MCF 10A (cell line): Measurements from ENCODE around the gene PRKACG. TPM values are rescaled to one million over a fixed set of nuclear protein-coding genes. Genes with fewer than 3 reads are reported as not detected.

Source experiments
- BruUV-seq: library from RNA; stranded (reverse); fragments of 400-500 nt; replicated peaks from 2 replicates; lab custom pipeline; 2021; lab: Mats Ljungman, UMichigan
- CTCF ChIA-PET: fragments of 300-600 bp; sonication (Branson Sonifier 250); formaldehyde crosslinking; extraction: SDS; loops from one replicate; lab custom pipeline; 2021; ENCODE audit warnings: antibody characterized with exemption, inconsistent platforms; lab: Yijun Ruan, JAX
- POLR2A ChIA-PET: fragments of 300-600, 350-650 bp; sonication (Branson Sonifier 250); formaldehyde crosslinking; extraction: SDS; loops from one replicate; lab custom pipeline; 2020; ENCODE audit warnings: antibody characterized with exemption, inconsistent platforms; lab: Yijun Ruan, JAX
- DNase-seq: peaks from one replicate; pipeline ENCODE4 v3.0.0-alpha.2; 2018; ENCODE audit not compliant: unreplicated experiment
- H3K27ac Mint-ChIP-seq: one replicate; pipeline ENCODE4 v1.8.0; 2022; ENCODE audit warnings: mild to moderate bottlenecking, low read depth, mixed read lengths; ENCODE audit not compliant: unreplicated experiment
- H3K27me3 Mint-ChIP-seq: one replicate; pipeline ENCODE4 v1.8.0; 2022; ENCODE audit warnings: mixed read lengths; ENCODE audit not compliant: insufficient read depth, unreplicated experiment
- H3K36me3 Mint-ChIP-seq: one replicate; pipeline ENCODE4 v1.8.0; 2022; ENCODE audit warnings: mild to moderate bottlenecking, moderate library complexity, mixed read lengths; ENCODE audit not compliant: insufficient read depth, unreplicated experiment
- H3K4me1 Mint-ChIP-seq: one replicate; pipeline ENCODE4 v1.8.0; 2022; ENCODE audit warnings: mixed read lengths; ENCODE audit not compliant: insufficient read depth, unreplicated experiment
- H3K4me3 Mint-ChIP-seq: one replicate; pipeline ENCODE4 v1.8.0; 2022; ENCODE audit warnings: mild to moderate bottlenecking, moderate library complexity, mixed read lengths; ENCODE audit not compliant: unreplicated experiment
- H3K9me3 Mint-ChIP-seq: one replicate; pipeline ENCODE4 v1.8.0; 2022; ENCODE audit warnings: mixed read lengths; ENCODE audit not compliant: unreplicated experiment
- intact Hi-C: fragments of 100-400 bp; cut with micrococcal nuclease; formaldehyde crosslinking; loops from 2 replicates; pipeline ENCODE4 v1.14.1; 2022
- total RNA-seq: library from RNA; stranded (reverse); gene quantifications from 2 replicates; pipeline ENCODE4 v1.2.3, GENCODE V29; 2022
- TF ChIP-seq, protein P1 (sequence below): fragments of 200-600 bp; IDR thresholded peaks from one replicate; pipeline ENCODE4 v1.8.0; 2022; ENCODE audit warnings: antibody characterized with exemption, mild to moderate bottlenecking; ENCODE audit not compliant: unreplicated experiment

PRKACG gene
- total RNA-seq, 1 experiment from 2014 or later: not detected

DNA sequence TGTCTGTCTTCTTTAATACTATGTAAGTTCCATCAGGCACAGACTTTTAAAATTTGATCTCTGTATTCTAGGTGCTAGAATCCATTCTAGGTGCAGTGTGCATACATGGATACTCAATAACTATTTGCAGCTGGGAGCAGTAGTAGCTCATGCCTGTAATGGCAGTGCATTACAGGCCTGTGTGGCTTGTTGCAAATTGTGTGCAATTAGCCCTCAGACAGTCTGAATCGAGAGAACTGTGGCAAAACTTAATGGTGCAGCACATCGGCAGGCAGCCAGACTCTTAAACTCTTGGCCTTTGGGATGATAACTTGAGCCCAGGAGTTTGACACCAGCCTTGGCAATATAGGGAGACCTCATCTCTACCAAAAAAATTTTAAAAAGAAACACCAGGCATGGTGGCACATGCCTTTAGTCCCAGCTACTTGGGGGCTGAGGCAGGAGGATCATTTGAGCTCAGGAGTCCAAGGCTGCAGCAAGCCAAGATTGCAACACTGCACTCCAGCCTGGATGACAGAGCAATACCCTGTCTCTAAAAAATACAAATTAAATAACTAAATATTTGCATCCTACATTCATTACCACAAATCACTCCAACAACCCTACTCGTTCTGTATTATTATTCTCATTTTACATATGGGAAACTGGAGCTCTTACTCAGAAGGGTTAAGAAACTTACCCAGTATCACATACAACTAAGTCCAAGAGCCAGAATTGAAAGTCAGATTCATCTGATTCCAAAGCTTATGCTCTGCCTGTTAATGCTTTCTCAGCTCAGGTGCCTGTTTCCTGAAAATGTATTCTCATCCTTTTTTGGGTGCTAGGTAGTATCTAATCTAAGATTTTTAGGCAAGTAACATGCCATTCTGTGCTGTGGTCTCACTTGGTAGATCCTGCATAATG lies 30.1 kb downstream of the PRKACG start:
- intact Hi-C loops: no loop called here
- POLR2A ChIA-PET: no interaction called here
- no peaks in the 10 kb centered on the region for H3K4me1 Mint-ChIP-seq
- no peak overlapping the region for H3K27ac Mint-ChIP-seq
- peaks cover 11% of the 10 kb centered on the region for H3K27me3 Mint-ChIP-seq
- no peaks in the 10 kb centered on the region for H3K9me3 Mint-ChIP-seq
- DNase-seq: no peak
- no peak overlapping the region for H3K4me3 Mint-ChIP-seq
- TF ChIP-seq, protein P1, sequence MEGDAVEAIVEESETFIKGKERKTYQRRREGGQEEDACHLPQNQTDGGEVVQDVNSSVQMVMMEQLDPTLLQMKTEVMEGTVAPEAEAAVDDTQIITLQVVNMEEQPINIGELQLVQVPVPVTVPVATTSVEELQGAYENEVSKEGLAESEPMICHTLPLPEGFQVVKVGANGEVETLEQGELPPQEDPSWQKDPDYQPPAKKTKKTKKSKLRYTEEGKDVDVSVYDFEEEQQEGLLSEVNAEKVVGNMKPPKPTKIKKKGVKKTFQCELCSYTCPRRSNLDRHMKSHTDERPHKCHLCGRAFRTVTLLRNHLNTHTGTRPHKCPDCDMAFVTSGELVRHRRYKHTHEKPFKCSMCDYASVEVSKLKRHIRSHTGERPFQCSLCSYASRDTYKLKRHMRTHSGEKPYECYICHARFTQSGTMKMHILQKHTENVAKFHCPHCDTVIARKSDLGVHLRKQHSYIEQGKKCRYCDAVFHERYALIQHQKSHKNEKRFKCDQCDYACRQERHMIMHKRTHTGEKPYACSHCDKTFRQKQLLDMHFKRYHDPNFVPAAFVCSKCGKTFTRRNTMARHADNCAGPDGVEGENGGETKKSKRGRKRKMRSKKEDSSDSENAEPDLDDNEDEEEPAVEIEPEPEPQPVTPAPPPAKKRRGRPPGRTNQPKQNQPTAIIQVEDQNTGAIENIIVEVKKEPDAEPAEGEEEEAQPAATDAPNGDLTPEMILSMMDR: no peak
- CTCF ChIA-PET: interaction anchor here (0.6 to 1.2 kb wide), 5 partner anchors 16 to 397 kb away, joined by 3 to 7 read pairs (median 3); no protein-coding TSS in a partner anchor
- no peaks in the 10 kb centered on the region for H3K36me3 Mint-ChIP-seq
- BruUV-seq: no TSS peak

DNA sequence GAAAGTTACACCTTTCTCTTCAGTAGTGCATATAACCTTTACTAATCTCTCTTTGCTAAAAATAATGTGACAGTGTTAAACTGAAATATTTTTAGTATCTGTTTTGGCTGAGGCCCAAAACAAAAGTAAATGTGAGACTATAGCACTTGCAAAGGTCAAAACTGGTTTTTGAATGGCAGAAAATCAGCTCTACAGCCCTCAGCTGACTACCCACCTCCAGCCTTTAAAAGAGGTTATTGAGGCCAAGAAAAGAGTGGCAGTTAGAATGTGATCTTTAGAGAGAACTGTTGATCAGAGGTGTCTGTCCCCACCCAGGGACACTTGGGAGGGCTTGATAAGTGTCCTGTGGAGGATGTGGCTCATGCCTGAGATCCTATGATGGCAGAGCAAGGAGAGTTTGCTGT lies 30.9 kb downstream of the PRKACG start:
- CTCF ChIA-PET: interaction anchor here (0.6 to 0.8 kb wide), 2 partner anchors 17 to 396 kb away, joined by 3 read pairs; no protein-coding TSS in a partner anchor

DNA sequence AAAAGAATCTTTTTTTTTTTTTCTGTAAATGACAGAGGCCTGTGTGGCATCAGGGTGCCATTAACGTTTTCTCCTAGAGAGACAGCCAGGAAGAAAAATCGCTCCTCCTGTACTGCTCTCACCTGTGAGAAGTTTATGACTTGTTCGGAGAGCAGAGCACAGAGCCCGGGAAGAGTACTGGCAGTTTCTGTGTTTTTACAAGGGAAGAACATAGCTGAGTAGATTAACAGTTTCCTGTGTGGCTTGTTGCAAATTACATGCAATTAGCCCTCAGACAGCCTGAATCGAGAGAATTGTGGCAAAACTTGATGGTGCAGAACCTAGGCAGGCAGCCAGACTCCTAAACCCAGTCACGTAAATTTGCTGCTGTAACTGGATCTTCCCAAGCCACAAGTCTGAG lies 32.1 kb downstream of the PRKACG start:
- H3K27me3 Mint-ChIP-seq: peaks cover 11% of the 10 kb centered on the region
- no TSS peak for BruUV-seq
- H3K4me1 Mint-ChIP-seq: no peaks in the 10 kb centered on the region
- TF ChIP-seq, protein P1: no peak
- intact Hi-C loops: no loop called here
- H3K27ac Mint-ChIP-seq: no peak overlapping the region
- no peak overlapping the region for H3K4me3 Mint-ChIP-seq
- ChIA-PET CTCF (interaction anchor here (0.7 to 2.5 kb wide), 2 partner anchors 18 to 36 kb away, joined by 3 to 11 read pairs; no protein-coding TSS in a partner anchor), POLR2A (no interaction called here)
- no peaks in the 10 kb centered on the region for H3K9me3 Mint-ChIP-seq
- no peaks in the 10 kb centered on the region for H3K36me3 Mint-ChIP-seq
- no peak for DNase-seq

More for the DNA sequence above, 30.9 kb downstream of the PRKACG start:
- POLR2A ChIA-PET: no interaction called here
- DNase-seq: no peak
- intact Hi-C loops: no loop called here
- H3K27ac Mint-ChIP-seq: no peak overlapping the region
- BruUV-seq: no TSS peak
- H3K36me3 Mint-ChIP-seq: no peaks in the 10 kb centered on the region
- TF ChIP-seq, protein P1: no peak
- no peak overlapping the region for H3K4me3 Mint-ChIP-seq
- H3K9me3 Mint-ChIP-seq: no peaks in the 10 kb centered on the region
- no peaks in the 10 kb centered on the region for H3K4me1 Mint-ChIP-seq
- H3K27me3 Mint-ChIP-seq: peaks cover 11% of the 10 kb centered on the region

DNA sequence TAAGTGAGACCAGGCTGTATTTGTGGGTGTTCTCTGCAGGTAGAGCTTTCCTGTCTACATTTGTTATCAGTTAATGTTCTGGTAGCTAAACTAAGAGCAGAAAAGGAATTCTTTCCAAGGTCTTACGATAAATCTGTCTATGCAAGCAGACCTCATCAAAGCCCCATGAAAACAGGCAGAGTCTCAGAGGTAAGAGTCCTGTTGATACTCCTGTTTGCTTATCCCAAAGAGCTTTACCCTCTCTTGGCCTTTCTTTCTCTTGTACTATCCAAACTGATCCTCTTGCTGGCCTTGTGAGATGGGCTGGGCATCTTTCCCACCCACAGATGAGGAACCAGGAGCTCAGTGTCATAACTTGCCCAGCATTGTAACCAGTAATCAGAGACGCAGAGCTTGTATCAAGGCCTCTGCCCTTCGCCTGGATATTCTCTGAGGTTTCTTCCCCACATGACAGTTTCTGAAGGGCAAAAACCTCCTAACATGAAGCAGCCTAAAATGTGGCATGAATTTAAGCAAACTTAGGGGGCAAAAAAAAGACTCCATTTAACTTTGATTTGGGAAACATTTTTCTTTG lies 33.5 kb downstream of the PRKACG start:
- BruUV-seq: no TSS peak
- ChIA-PET POLR2A (no interaction called here), CTCF (interaction anchor here (0.8 to 2.5 kb wide), 3 partner anchors 17 to 46 kb away, joined by 3 to 11 read pairs (median 3); no protein-coding TSS in a partner anchor)
- no peak for DNase-seq
- intact Hi-C loops: no loop called here
- Mint-ChIP-seq H3K27me3 (peaks cover 11% of the 10 kb centered on the region), H3K36me3 (no peaks in the 10 kb centered on the region), H3K4me1 (peaks cover 5% of the 10 kb centered on the region), H3K9me3 (no peaks in the 10 kb centered on the region), H3K27ac (no peak overlapping the region), H3K4me3 (no peak overlapping the region)
- TF ChIP-seq, protein P1: no peak
